Measurements from ENCODE around the gene REM1. TPM values are rescaled to one million over a fixed set of nuclear protein-coding genes. Genes with fewer than 3 reads are reported as not detected.
A peak's percentile ranks its signal among the peaks of the same experiment; 100 is the strongest.
"Not testable (repeated sequence)": the region's sequence is repeated elsewhere in the genome, so short reads cannot be mapped to it uniquely, and the experiment has no call there.

REM1 gene
- total RNA-seq, result 1.5 TPM
- long read RNA-seq, partial matches to known transcripts, result 0 of 4 reads
- long read RNA-seq, other reads (novel, unspliced or antisense), result 1 of 4 reads

- peaks cover 29% of the 10 kb centered on the region for H3K4me1 ChIP-seq
- intact Hi-C loops (cut with micrococcal nuclease), result no loop called here
- H3K4me3 ChIP-seq, result peak within 1 kb of the TSS; percentile 68
- H3K27me3 ChIP-seq (ENCODE audit: low read depth), result peaks cover 53% of the 10 kb centered on the region
- DNase-seq, result peak; percentile 59
- H3K9me3 ChIP-seq (replicated peaks), result no peaks in the 10 kb centered on the region
- H3K36me3 ChIP-seq, result no peaks in the 10 kb centered on the region
- TF ChIP-seq CTCF (IDR thresholded peaks at IDR 0.05; ENCODE audit: borderline replicate concordance), result no peak
- peak within 1 kb of the TSS; percentile 74 for H3K27ac ChIP-seq (replicated peaks)
These were observed at the start of gene REM1, which contains the start of gene DEFB124 for GRCh38 chr20:31474758-31475427. Gene REM1, plus strand, starts transcription at chr20:31475288. Its CDS starts 1,158 bp downstream, at chr20:31476446. Gene DEFB124, minus strand, starts transcription at chr20:31475127. Its CDS starts 2,114 bp downstream, at chr20:31473013.

- Histone ChIP-seq H3K27me3 (ENCODE audit: low read depth) (no peaks in the 10 kb centered on the region), H3K4me1 (no peaks in the 10 kb centered on the region), H3K4me3 (no peak overlapping the region), H3K27ac (replicated peaks) (no peak overlapping the region), H3K36me3 (no peaks in the 10 kb centered on the region), H3K9me3 (replicated peaks) (peaks cover 15% of the 10 kb centered on the region)
- TF ChIP-seq CTCF (IDR thresholded peaks at IDR 0.05; ENCODE audit: borderline replicate concordance), result no peak
- no peak for DNase-seq
- intact Hi-C loops (cut with micrococcal nuclease), result no loop called here
These were observed 49.3 kb upstream of the REM1 start for GRCh38 chr20:31425797-31426196.

GRCh38 chr20:31426891-31427551 is 48.1 kb upstream of the REM1 start:
- intact Hi-C loops (cut with micrococcal nuclease); DNase-seq; H3K4me3 ChIP-seq: not testable (repeated sequence)

GRCh38 chr20:31427576-31427975 is 47.5 kb upstream of the REM1 start:
- intact Hi-C loops (cut with micrococcal nuclease), result not testable (repeated sequence)

More at GRCh38 chr20:31426891-31427551, 48.1 kb upstream of the REM1 start:
- H3K27ac ChIP-seq (replicated peaks); H3K36me3 ChIP-seq; H3K4me1 ChIP-seq; H3K27me3 ChIP-seq (ENCODE audit: low read depth): not testable (repeated sequence)
- H3K9me3 ChIP-seq (replicated peaks), result peaks cover 15% of the 10 kb centered on the region

GRCh38 chr20:31430568-31431115 is 44.4 kb upstream of the REM1 start:
- no peak for TF ChIP-seq CTCF (IDR thresholded peaks at IDR 0.05; ENCODE audit: borderline replicate concordance)
- intact Hi-C loops (cut with micrococcal nuclease), result no loop called here
- DNase-seq, result no peak

More at GRCh38 chr20:31427576-31427975, 47.5 kb upstream of the REM1 start:
- H3K36me3 ChIP-seq; H3K27ac ChIP-seq (replicated peaks); DNase-seq; H3K4me3 ChIP-seq; H3K27me3 ChIP-seq (ENCODE audit: low read depth); H3K4me1 ChIP-seq: not testable (repeated sequence)
- peaks cover 15% of the 10 kb centered on the region for H3K9me3 ChIP-seq (replicated peaks)

GRCh38 chr20:31440012-31440659 is 35.0 kb upstream of the REM1 start, which contains the start of gene DEFB123:
Gene DEFB123, plus strand, starts transcription at chr20:31440632. Its CDS starts 67 bp downstream, at chr20:31440699.
- H3K36me3 ChIP-seq, result no peaks in the 10 kb centered on the region
- TF ChIP-seq CTCF (IDR thresholded peaks at IDR 0.05; ENCODE audit: borderline replicate concordance), result no peak
- H3K4me1 ChIP-seq, result no peaks in the 10 kb centered on the region
- no peak within 1 kb of the TSS for H3K27ac ChIP-seq (replicated peaks)
- intact Hi-C loops (cut with micrococcal nuclease), result no loop called here
- peaks cover 40% of the 10 kb centered on the region for H3K27me3 ChIP-seq (ENCODE audit: low read depth)
- H3K9me3 ChIP-seq (replicated peaks), result no peaks in the 10 kb centered on the region
- no peak within 1 kb of the TSS for H3K4me3 ChIP-seq
- DNase-seq, result no peak

More at GRCh38 chr20:31430568-31431115, 44.4 kb upstream of the REM1 start:
- no peaks in the 10 kb centered on the region for H3K36me3 ChIP-seq
- H3K27ac ChIP-seq (replicated peaks), result no peak overlapping the region
- H3K9me3 ChIP-seq (replicated peaks), result peaks cover 15% of the 10 kb centered on the region
- no peaks in the 10 kb centered on the region for H3K4me1 ChIP-seq
- no peak overlapping the region for H3K4me3 ChIP-seq
- peaks cover 32% of the 10 kb centered on the region for H3K27me3 ChIP-seq (ENCODE audit: low read depth)

All from left ventricle myocardium inferior (tissue), 1 donor.